NCI-H187 treated with DMSO at 0.1 percent for 48 hours (cell line): ENCODE measurements around the gene FAM24A.
"Not testable (repeated sequence)": the region's sequence is repeated elsewhere in the genome, so short reads cannot be mapped to it uniquely, and the experiment has no call there.

ENCODE experiments used
- DNase-seq: peaks from one replicate; lab custom pipeline; 2025; lab: John Stamatoyannopoulos, UW

Gene FAM24A, protein sequence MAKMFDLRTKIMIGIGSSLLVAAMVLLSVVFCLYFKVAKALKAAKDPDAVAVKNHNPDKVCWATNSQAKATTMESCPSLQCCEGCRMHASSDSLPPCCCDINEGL

DNA sequence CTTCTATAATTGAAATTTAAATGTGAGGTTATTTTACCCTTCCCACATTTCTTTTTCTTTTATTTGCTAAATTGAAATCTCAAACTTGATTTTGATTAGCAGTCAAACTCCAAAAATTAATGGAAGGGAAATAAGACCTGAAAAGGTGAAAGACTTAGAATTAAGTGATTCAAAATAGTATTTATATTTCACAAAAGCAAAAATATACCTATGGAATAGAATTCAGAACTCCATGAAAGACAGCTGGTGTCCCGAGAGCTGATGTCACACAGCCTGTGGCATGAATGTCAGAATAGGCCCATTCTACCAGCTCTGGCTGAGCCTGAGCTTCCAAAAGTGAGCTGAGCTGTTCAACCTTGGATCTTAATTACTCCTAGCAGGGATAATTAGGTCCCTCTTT lies at the start of gene FAM24A:
Gene FAM24A, plus strand, starts transcription at position 301 of the 400 bp plus-strand sequence. CDS start 1,025 bp downstream, outside the sequence.
- no peak for DNase-seq

GRCh38 chr10:122861711-122862161 lies 48.7 kb upstream of the FAM24A start:
- DNase-seq = no peak

GRCh38 chr10:122863216-122864193 lies 46.9 kb upstream of the FAM24A start:
- DNase-seq = no peak

GRCh38 chr10:122864194-122864592 lies 46.2 kb upstream of the FAM24A start:
- no peak for DNase-seq

DNA sequence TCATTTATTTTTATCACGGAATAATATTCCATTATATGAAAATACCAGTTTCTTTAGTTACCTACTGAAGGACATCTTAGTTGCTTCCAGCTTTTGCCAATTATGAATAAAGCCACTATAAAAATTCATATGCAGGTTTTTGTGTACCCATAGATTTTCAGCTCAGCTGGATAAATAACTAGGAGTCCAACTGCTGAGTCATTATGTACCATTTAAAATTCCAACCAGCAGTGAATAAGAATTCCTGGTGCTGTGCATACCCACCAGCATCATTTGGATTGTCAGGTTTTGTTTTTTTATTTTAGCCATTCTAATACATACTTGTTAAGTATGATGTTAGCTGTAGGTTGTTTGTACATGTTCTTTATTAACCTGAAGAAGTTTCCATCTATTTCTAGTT lies 45.5 kb upstream of the FAM24A start:
- no peak for DNase-seq

DNA sequence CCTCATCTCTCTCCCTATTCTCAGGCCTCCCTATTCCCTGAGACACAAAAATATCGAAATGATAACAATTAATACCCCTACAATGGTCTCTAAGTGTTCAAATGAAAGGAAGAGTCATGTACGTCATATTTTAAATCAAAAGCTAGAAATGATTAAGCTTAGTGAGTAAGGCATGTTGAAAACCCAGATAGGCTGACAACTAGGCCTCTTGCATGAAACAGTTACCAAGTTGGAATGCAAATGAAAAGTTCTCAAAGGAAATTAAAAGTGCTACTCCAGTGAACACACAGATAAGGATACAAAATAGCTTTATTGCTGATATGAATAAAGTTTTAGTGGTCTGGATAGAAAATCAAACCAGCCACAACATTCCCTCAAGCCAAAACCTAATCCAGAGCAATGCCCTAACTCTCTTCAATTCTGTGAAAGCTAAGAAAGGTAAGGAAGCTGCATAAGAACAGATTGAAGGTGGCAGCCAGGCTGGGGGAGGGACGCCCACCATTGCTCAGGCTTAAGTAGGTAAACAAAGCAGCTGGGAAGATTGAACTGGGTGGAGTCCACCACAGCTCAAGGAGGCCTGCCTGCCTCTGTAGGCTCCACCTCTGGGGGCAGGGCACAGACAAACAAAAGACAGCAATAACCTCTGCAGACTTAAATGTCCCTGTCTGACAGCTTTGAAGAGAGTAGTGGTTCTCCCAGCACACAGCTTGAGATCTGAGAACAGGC lies 43.5 kb upstream of the FAM24A start:
- not testable (repeated sequence) for DNase-seq

- DNase-seq = not testable (repeated sequence)
Observed at GRCh38 chr10:122868768-122869167, 41.6 kb upstream of the FAM24A start.

DNA sequence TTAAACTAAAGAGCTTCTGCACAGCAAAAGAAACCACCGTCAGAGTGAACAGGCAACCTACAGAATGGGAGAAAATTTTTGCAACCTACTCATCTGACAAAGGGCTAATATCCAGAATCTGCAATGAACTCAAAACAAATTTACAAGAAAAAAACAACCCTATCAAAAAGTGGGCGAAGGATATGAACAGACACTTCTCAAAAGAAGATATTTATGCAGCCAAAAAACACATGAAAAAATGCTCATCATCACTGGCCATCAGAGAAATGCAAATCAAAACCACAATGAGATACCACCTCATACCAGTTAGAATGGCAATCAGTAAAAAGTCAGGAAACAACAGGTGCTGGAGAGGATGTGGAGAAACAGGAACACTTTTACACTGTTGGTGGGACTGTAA lies 38.5 kb upstream of the FAM24A start:
- DNase-seq = not testable (repeated sequence)

DNA sequence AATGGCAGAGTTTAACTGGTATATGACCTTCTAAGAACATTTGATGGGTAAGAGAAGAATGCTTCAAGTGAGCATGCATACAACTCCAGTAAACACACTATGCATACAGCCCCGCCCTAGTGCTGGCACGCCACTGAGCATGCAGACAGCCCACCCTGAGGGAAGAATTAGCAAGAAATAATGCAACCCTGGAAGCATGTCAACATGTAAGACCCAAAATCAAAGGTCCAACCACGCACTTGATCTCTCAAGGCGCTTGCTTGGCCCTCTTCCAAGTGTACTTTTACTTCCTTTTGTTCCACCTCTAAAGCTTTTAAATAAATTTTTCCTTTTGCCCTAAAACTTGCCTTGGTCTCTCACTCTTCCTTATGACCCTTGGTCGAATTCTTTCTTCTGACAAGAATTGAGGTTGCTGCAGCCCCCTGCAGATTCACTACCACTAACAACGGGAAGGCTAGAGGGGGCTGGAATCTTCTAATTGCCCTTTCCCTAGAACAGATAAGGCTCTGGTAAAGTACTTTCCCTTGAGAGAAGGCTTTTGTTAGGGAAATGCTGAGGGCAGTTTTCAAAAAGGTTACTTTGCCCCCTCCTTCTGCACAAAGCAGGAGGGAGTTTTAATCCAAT lies 34.5 kb upstream of the FAM24A start:
- no peak for DNase-seq

DNA sequence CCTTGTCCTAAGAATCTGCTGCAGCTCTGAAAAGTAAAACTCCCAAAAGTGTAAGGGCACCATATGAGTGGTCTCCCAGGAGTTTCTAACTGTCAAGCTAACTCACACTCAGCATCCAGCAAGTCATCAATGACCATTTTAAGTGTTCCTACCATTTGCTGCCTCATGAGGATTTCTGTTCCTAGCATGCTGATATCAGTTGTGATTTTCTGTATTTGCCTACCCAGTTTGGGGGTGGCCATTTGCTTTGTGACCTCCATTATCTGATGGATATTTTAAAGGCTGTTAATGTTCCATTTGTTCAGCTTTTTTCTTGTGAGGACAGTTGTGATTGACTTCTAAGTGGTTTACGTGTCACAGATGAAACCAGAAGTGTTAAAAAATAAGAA lies 33.9 kb upstream of the FAM24A start:
- DNase-seq = no peak

DNA sequence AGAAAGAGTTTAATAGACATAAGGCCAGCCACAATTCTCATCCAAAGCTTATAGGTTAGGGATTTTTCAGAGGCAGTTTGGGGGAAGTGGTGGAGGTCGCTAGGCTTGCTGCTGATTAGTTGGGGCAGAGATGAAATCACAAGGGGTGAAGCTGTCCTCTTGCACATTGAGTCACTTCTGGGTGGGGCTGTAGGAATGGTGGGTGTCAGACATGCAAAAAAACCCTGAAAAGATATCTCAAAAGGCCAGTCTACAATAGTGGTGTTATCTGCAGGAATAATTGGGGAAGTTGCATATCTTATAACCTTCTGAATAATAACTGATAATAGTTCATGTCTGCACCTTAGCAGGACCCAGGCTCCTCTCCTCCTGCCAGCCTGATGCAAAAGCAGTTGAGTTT lies 33.1 kb upstream of the FAM24A start:
- no peak for DNase-seq

GRCh38 chr10:122878799-122879338 lies 31.5 kb upstream of the FAM24A start:
- no peak for DNase-seq

- DNase-seq = peak; percentile 75
Observed at GRCh38 chr10:122879339-122880273, 30.8 kb upstream of the FAM24A start, which contains the start of gene FAM24B. FAM24B (minus strand) TSS chr10:122879581; CDS start chr10:122850515, 29,066 bp downstream.

DNA sequence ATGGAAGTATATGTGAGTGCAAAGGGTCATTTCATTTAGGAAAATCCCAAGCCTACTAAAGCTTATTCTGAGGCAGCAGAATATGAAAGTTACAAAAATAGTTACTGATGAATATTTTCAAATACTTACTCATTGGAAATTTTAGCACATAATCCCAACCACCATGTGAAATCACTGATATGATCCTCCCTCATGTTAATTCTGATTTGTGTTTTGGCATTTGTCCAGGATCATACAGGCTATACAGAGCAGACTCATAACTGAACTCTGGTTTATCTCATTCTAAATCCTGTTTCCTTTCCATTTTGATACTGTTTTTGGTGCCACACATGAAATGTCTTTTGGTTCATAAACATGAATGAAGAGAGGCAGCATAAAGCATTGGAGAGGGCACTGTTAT lies 27.6 kb upstream of the FAM24A start:
- DNase-seq = no peak

- no peak for DNase-seq
Observed at GRCh38 chr10:122884166-122884565, 26.2 kb upstream of the FAM24A start.

- DNase-seq = no peak
Observed at GRCh38 chr10:122894261-122894944, 16.0 kb upstream of the FAM24A start.

GRCh38 chr10:122903861-122904260 lies 6.5 kb upstream of the FAM24A start:
- DNase-seq = not testable (repeated sequence)

GRCh38 chr10:122911889-122912484 lies 1.6 kb downstream of the FAM24A start:
- DNase-seq = no peak

DNA sequence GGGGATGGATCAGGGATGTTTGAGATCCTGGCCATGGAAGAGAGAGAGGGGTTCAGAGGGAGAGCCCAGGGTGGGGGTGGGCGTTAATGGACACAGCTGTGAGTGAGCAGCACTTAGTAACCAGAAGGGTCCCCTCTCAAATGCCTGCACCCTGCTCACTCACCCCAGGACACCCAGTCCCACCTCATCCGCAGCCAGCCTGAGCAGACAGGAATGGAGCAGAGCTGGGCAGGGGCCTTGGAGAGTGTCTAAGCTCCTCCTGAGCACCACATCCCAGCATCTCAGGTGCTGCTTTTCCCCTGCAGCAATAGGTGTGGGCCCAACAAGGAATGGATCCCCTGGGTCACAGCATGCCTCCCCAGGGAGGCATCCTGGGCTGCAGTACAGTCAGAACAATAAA lies 5.3 kb downstream of the FAM24A start:
- no peak for DNase-seq

DNA sequence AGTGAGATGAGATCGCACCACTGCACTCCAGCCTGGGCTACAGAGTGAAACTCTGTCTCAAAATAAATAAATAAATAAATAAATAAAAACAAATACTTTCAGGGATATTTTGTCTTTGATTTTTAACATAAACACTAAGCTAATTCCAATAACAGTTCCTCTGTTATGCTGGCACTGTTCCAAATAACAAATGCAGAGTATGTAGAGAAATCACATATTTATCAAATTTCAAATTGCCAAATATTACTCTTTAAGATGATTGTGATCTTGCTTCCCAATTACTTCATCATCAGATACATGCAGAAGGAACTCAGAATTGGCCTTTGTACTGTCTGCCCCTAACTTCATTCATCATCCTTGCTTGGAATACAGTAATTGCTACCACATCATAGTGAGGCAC lies 19.7 kb downstream of the FAM24A start:
- no peak for DNase-seq
